HepG2 (cell line): Measurements from ENCODE around the gene GBGT1. TPM values are rescaled to one million over a fixed set of nuclear protein-coding genes. Genes with fewer than 3 reads are reported as not detected.

Experiments used
- ATAC-seq: fragments of 200-7000 bp; cut with Tn5 transposase; 3 replicates; pipeline ENCODE4 v1.9.1; 2020; ENCODE audit warnings: mild to moderate bottlenecking, moderate library complexity
- BruUV-seq: library from RNA; stranded (reverse); fragments of 400-500 nt; replicated peaks from 2 replicates; lab custom pipeline; 2021; lab: Mats Ljungman, UMichigan
- CTCF ChIA-PET: fragments of 300-600 bp; formaldehyde crosslinking; extraction: SDS; loops from one replicate; lab custom pipeline; 2021; ENCODE audit warnings: low total read pairs, inconsistent platforms, low intra/inter-chr PET ratio; lab: Yijun Ruan, JAX
- POLR2A ChIA-PET: fragments of 350-600 bp; sonication (Branson Sonifier 250); formaldehyde crosslinking; loops from one replicate; lab custom pipeline; 2020; ENCODE audit warnings: antibody characterized with exemption, inconsistent platforms; lab: Yijun Ruan, JAX
- DNase-seq: peaks from one replicate; pipeline ENCODE4 v3.0.0-alpha.2; 2015; ENCODE audit warnings: low spot score
- FAIRE-seq: peaks from 3 replicates; lab custom pipeline; 2011; peaks lifted over from hg19 to GRCh38; lab: Jason Lieb, UNC
- H2AFZ ChIP-seq: one replicate; pipeline ENCODE4 v1.6.1; 2011; ENCODE audit warnings: low read length, inconsistent platforms
- H3K27ac ChIP-seq: fragments of 300-600 bp; 3 replicates; pipeline ENCODE4 v1.8.0; 2011; ENCODE audit warnings: mixed run types, mild to moderate bottlenecking, mixed read lengths, low read length, inconsistent platforms; ENCODE audit not compliant: insufficient read depth; ENCODE audit errors: extremely low read length
- H3K27me3 ChIP-seq, 2 experiments: fragments of 200-600 bp in 1 of 2; 2 replicates in 1 of 2; 3 replicates in 1 of 2; pipeline versions ENCODE4 v1.6.0 to v1.8.0; 2011; ENCODE audit warnings: low read length in 2 of 2, mild to moderate bottlenecking in 2 of 2, moderate library complexity in 2 of 2, inconsistent platforms in 1 of 2; ENCODE audit not compliant: insufficient read depth in 2 of 2, control insufficient read depth in 1 of 2
- H3K36me3 ChIP-seq, 2 experiments: fragments of 200-600 bp in 1 of 2; replicated peaks in 1 of 2; 2 replicates in 1 of 2; 3 replicates in 1 of 2; pipeline versions ENCODE4 v1.5.1 to v1.8.0; 2011; ENCODE audit warnings: low read length in 2 of 2, inconsistent platforms in 1 of 2; ENCODE audit not compliant: insufficient read depth in 2 of 2, control insufficient read depth in 1 of 2
- H3K4me1 ChIP-seq: 2 replicates; pipeline ENCODE4 v1.5.1; 2012; ENCODE audit warnings: low read length, inconsistent platforms; ENCODE audit not compliant: insufficient read depth
- H3K4me2 ChIP-seq: 2 replicates; pipeline ENCODE4 v1.6.0; 2011; ENCODE audit warnings: low read depth, low read length, inconsistent platforms
- H3K4me3 ChIP-seq, 3 experiments: fragments of 200-600 bp in 1 of 3; sonication (generic), shearing (Covaris generic) in 1 of 3; replicated peaks in 1 of 3; 2 replicates each; pipeline ENCODE4 v1.5.1; 2011 to 2016; ENCODE audit warnings: low read length in 3 of 3, inconsistent platforms in 2 of 3, low read depth in 2 of 3, mild to moderate bottlenecking in 2 of 3, control low read depth in 1 of 3, mixed read lengths in 1 of 3; ENCODE audit not compliant: insufficient read depth in 1 of 3
- H3K79me2 ChIP-seq: one replicate; pipeline ENCODE4 v1.6.1; 2011; ENCODE audit warnings: low read length, inconsistent platforms; ENCODE audit not compliant: insufficient read depth
- H3K9ac ChIP-seq: 2 replicates; pipeline ENCODE4 v1.6.0; 2011; ENCODE audit warnings: mild to moderate bottlenecking, low read depth, low read length, inconsistent platforms; ENCODE audit not compliant: insufficient read depth
- H3K9me3 ChIP-seq: 2 replicates; pipeline ENCODE4 v1.5.1; 2012; ENCODE audit warnings: mild to moderate bottlenecking, low read length
- H4K20me1 ChIP-seq: 2 replicates; pipeline ENCODE4 v1.6.0; 2011; ENCODE audit warnings: inconsistent platforms, mild to moderate bottlenecking, low read length, moderate library complexity; ENCODE audit not compliant: insufficient read depth
- ARID4A ChIP-seq: sonication (generic); formaldehyde crosslinking; IDR thresholded peaks from 2 replicates; pipeline ENCODE4 v1.5.0; 2020; ENCODE audit warnings: mild to moderate bottlenecking, missing genetic modification reagents, borderline replicate concordance
- JUN ChIP-seq: sonication (generic); formaldehyde crosslinking; IDR thresholded peaks from 2 replicates; pipeline ENCODE4 v1.4.0; 2020; ENCODE audit warnings: mild to moderate bottlenecking, missing genetic modification reagents
- KLF9 ChIP-seq: IDR thresholded peaks from 2 replicates; pipeline ENCODE4 v1.6.1; 2016; ENCODE audit warnings: low read depth
- MAFK ChIP-seq, 2 experiments: IDR thresholded peaks in 1 of 2; conservative IDR thresholded peaks in 1 of 2; 2 replicates each; pipeline ENCODE4 v1.6.1; 2011; ENCODE audit warnings: improper control_type of control experiment in 2 of 2, low read length in 2 of 2
- MEIS2 ChIP-seq: sonication (generic); formaldehyde crosslinking; IDR thresholded peaks from 2 replicates; pipeline ENCODE4 v1.9.0; 2021; ENCODE audit warnings: mild to moderate bottlenecking, missing genetic modification reagents
- NKX3-1 ChIP-seq: sonication (generic); formaldehyde crosslinking; IDR thresholded peaks from 2 replicates; pipeline ENCODE4 v1.5.0; 2020; ENCODE audit warnings: missing genetic modification reagents
- SOX13 ChIP-seq, 3 experiments: fragments of 450-650 bp in 1 of 3; sonication (generic) in 1 of 3; formaldehyde crosslinking in 1 of 3; IDR thresholded peaks in 2 of 3; conservative IDR thresholded peaks in 1 of 3; 2 replicates each; pipeline versions ENCODE4 v1.5.0 to v1.6.1; 2016 to 2020; ENCODE audit warnings: antibody characterized with exemption in 1 of 3, mild to moderate bottlenecking in 1 of 3, missing compliant biosample characterization in 1 of 3, missing genetic modification reagents in 1 of 3, moderate library complexity in 1 of 3
- SP5 ChIP-seq: IDR thresholded peaks from 2 replicates; pipeline ENCODE4 v1.6.1; 2016; ENCODE audit warnings: low read depth, borderline replicate concordance
- SRY ChIP-seq: sonication (generic); formaldehyde crosslinking; IDR thresholded peaks from 2 replicates; pipeline ENCODE4 v1.8.0; 2022; ENCODE audit warnings: mild to moderate bottlenecking, missing genetic modification reagents
- THAP11 ChIP-seq: IDR thresholded peaks from 2 replicates; pipeline ENCODE4 v1.6.1; 2016; ENCODE audit warnings: missing biosample characterization, missing genetic modification reagents
- ZEB1 ChIP-seq: IDR thresholded peaks from 2 replicates; pipeline ENCODE4 v1.6.1; 2012; ENCODE audit warnings: mild to moderate bottlenecking, low read depth, inconsistent platforms; ENCODE audit not compliant: insufficient replicate concordance
- ZNF382 ChIP-seq: sonication (generic); formaldehyde crosslinking; IDR thresholded peaks from 2 replicates; pipeline ENCODE4 v1.5.0; 2020; ENCODE audit warnings: missing genetic modification reagents, mild to moderate bottlenecking, borderline replicate concordance
- ZNF619 ChIP-seq: sonication (generic); formaldehyde crosslinking; IDR thresholded peaks from 2 replicates; pipeline ENCODE4 v1.4.0; 2020; ENCODE audit warnings: mild to moderate bottlenecking, missing genetic modification reagents
- ZNF761 ChIP-seq: sonication (generic); formaldehyde crosslinking; conservative IDR thresholded peaks from 2 replicates; pipeline ENCODE4 v1.4.0; 2020; ENCODE audit warnings: mild to moderate bottlenecking, missing genetic modification reagents
- WGBS: methylation state at CpG from one replicate; pipeline ENCODE4 v1.1.6; 2017; ENCODE audit warnings: low lambda C conversion rate; 5-methylcytosine and 5-hydroxymethylcytosine counted together
- in situ Hi-C: cut with HindIII; loops from 2 replicates; pipeline ENCODE4 v1.10.0; 2017; ENCODE audit warnings: low pct_unique_long_range_greater_than_20kb; ENCODE audit not compliant: extremely low pct_ligation_motif_present
- intact Hi-C: fragments of 100-400 bp; cut with micrococcal nuclease; formaldehyde crosslinking; loops from one replicate; pipeline ENCODE4 v1.10.0; 2022; ENCODE audit not compliant: unreplicated experiment
- polyA plus RNA-seq, 8 experiments: library from polyadenylated mRNA; depleted of rRNA in 3 of 8; stranded (reverse) in 7 of 8; unstranded in 1 of 8; fragments of >200 nt; fragmentation: Illumina TruSeq in 4 of 8; extraction: Trizol in 4 of 8; gene quantifications; 2 replicates each; pipeline versions ENCODE4 v1.2.1 to v1.2.3, GENCODE V29; 2011 to 2016; ENCODE audit warnings: low read depth in 4 of 8, missing spikeins in 1 of 8, mixed read lengths in 1 of 8; ENCODE audit not compliant: insufficient read depth in 1 of 8
- total RNA-seq, 5 experiments: library from RNA; depleted of rRNA; stranded (reverse); fragments of >200 nt; fragmentation: Illumina TruSeq; extraction: Trizol; gene quantifications; 2 replicates each; pipeline ENCODE4 v1.2.3, GENCODE V29; 2016; ENCODE audit warnings: low read depth in 1 of 5
- TF ChIP-seq, protein P1 (sequence below): sonication (generic); formaldehyde crosslinking; IDR thresholded peaks from 2 replicates; pipeline ENCODE4 v1.8.1; 2023; ENCODE audit warnings: mild to moderate bottlenecking, missing genetic modification reagents
- TF ChIP-seq, protein P2 (sequence below): sonication (generic); formaldehyde crosslinking; IDR thresholded peaks from 2 replicates; pipeline ENCODE4 v1.5.1; 2020; ENCODE audit warnings: mild to moderate bottlenecking, moderate library complexity, missing genetic modification reagents

GBGT1 gene
- total and polyA plus RNA-seq, 2 of the 13 experiments (the other 11 are each of a cell fraction or from before 2014, with no cell fraction given), result not detected

GRCh38 chr9:133133681-133134387 is 29.9 kb downstream of the GBGT1 start:
- Histone ChIP-seq H3K4me1 (peaks cover 31% of the 10 kb centered on the region), H3K4me3 (peak overlapping the region in 1 of 3 experiments; percentile 55; a peak in 2 of 6 replicates), H3K9ac (peak overlapping the region; percentile 77), H2AFZ (no peak overlapping the region), H3K79me2 (peaks cover 11% of the 10 kb centered on the region), H3K9me3 (no peaks in the 10 kb centered on the region), H3K36me3 (no peaks in the 10 kb centered on the region; a peak in 1 of 5 replicates), H4K20me1 (no peaks in the 10 kb centered on the region), H3K27me3 (no peaks in the 10 kb centered on the region), H3K27ac (peak overlapping the region; percentile 87), H3K4me2 (peak overlapping the region; percentile 74)
- ATAC-seq (peak; percentile 98), DNase-seq (peak; percentile 91), FAIRE-seq (peak; percentile 90)
- POLR2A ChIA-PET, result interaction anchor here (1.0 to 2.4 kb wide), 4 partner anchors 10 to 103 kb away, joined by 5 to 14 read pairs (median 9); partner anchors contain the start of gene GTF3C5
- in situ Hi-C loops, result no loop called here
- no TSS peak for BruUV-seq
- intact Hi-C loops, result loop anchor here (1.0 kb wide), 1 partner anchor 11 kb away; no protein-coding TSS in a partner anchor
- CTCF ChIA-PET, result no interaction called here
- WGBS, result 34% methylated on average over 3 of the region's 21 CpGs
- TF ChIP-seq THAP11 (CRISPR knock-in tag), result peak; percentile 55; the same call in 1 of the 2 replicates
- TF ChIP-seq SP5 (CRISPR knock-in tag), result 0 out of 2 replicates have a peak, but pooled peaks have one; percentile 44
- TF ChIP-seq ARID4A (CRISPR knock-in tag), result peak; percentile 80; the same call in 1 of the 2 replicates
- TF ChIP-seq MAFK (conservative IDR thresholded peaks at IDR 0.05 in 1 of 2, IDR thresholded peaks at IDR 0.05 in 1 of 2; ENCODE audit: low read length in 2 of 2), result 0 out of 4 replicates have a peak, but pooled peaks of 1 of the 2 experiments have one; percentile 7
- peak; percentile 25; the same call in 1 of the 2 replicates for TF ChIP-seq ZNF619 (CRISPR knock-in tag)
- TF ChIP-seq SRY, result no peak; the same call in 1 of the 2 replicates
- TF ChIP-seq, protein P1, sequence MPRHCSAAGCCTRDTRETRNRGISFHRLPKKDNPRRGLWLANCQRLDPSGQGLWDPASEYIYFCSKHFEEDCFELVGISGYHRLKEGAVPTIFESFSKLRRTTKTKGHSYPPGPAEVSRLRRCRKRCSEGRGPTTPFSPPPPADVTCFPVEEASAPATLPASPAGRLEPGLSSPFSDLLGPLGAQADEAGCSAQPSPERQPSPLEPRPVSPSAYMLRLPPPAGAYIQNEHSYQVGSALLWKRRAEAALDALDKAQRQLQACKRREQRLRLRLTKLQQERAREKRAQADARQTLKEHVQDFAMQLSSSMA (CRISPR knock-in tag), result no peak
- 0 out of 2 replicates have a peak, but pooled peaks have one; percentile 82 for TF ChIP-seq MEIS2 (CRISPR knock-in tag)
- 0 out of 2 replicates have a peak, but pooled peaks have one; percentile 43 for TF ChIP-seq ZNF761 (CRISPR knock-in tag)
- TF ChIP-seq, protein P2, sequence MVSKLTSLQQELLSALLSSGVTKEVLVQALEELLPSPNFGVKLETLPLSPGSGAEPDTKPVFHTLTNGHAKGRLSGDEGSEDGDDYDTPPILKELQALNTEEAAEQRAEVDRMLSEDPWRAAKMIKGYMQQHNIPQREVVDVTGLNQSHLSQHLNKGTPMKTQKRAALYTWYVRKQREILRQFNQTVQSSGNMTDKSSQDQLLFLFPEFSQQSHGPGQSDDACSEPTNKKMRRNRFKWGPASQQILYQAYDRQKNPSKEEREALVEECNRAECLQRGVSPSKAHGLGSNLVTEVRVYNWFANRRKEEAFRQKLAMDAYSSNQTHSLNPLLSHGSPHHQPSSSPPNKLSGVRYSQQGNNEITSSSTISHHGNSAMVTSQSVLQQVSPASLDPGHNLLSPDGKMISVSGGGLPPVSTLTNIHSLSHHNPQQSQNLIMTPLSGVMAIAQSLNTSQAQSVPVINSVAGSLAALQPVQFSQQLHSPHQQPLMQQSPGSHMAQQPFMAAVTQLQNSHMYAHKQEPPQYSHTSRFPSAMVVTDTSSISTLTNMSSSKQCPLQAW (CRISPR knock-in tag), result peak; percentile 19; the same call in 1 of the 2 replicates
- TF ChIP-seq ZEB1, result no peak
- no peak for TF ChIP-seq NKX3-1
- TF ChIP-seq SOX13 (IDR thresholded peaks at IDR 0.05), result no peak
- TF ChIP-seq SOX13 (CRISPR knock-in tag; conservative IDR thresholded peaks at IDR 0.05 in 1 of 2, IDR thresholded peaks at IDR 0.05 in 1 of 2), result peak in 1 of 2 experiments; percentile 70; a peak in 1 of 4 replicates
- peak; percentile 82 for TF ChIP-seq JUN (CRISPR knock-in tag)
- TF ChIP-seq ZNF382 (CRISPR knock-in tag), result no peak
- 0 out of 2 replicates have a peak, but pooled peaks have one; percentile 62 for TF ChIP-seq KLF9
